HepG2 (cell line): ENCODE results near the gene NFKBIA. TPM values are rescaled to one million over a fixed set of nuclear protein-coding genes. Genes with fewer than 3 reads are reported as not detected.

Experiments used
- KDM2A ChIP-seq: sonication (generic); formaldehyde crosslinking; IDR thresholded peaks from 2 replicates; pipeline ENCODE4 v1.4.0; 2020; ENCODE audit warnings: low read depth, missing genetic modification reagents, borderline replicate concordance
- ZNF713 ChIP-seq: sonication (generic); formaldehyde crosslinking; IDR thresholded peaks from 2 replicates; pipeline ENCODE4 v1.4.0; 2020; ENCODE audit warnings: mild to moderate bottlenecking, missing genetic modification reagents
- ZNF724P ChIP-seq: sonication (generic); formaldehyde crosslinking; IDR thresholded peaks from 2 replicates; pipeline ENCODE4 v1.8.0; 2022; ENCODE audit warnings: missing genetic modification reagents, borderline replicate concordance
- ZSCAN12 ChIP-seq: sonication (generic); formaldehyde crosslinking; IDR thresholded peaks from 2 replicates; pipeline ENCODE4 v1.9.0; 2021; ENCODE audit warnings: mild to moderate bottlenecking, missing genetic modification reagents
- polyA plus RNA-seq, 8 experiments: library from polyadenylated mRNA; depleted of rRNA in 3 of 8; stranded (reverse) in 7 of 8; unstranded in 1 of 8; fragments of >200 nt; fragmentation: Illumina TruSeq in 4 of 8; extraction: Trizol in 4 of 8; gene quantifications; 2 replicates each; pipeline versions ENCODE4 v1.2.1 to v1.2.3, GENCODE V29; 2011 to 2016; ENCODE audit warnings: low read depth in 4 of 8, missing spikeins in 1 of 8, mixed read lengths in 1 of 8; ENCODE audit not compliant: insufficient read depth in 1 of 8
- total RNA-seq, 5 experiments: library from RNA; depleted of rRNA; stranded (reverse); fragments of >200 nt; fragmentation: Illumina TruSeq; extraction: Trizol; gene quantifications; 2 replicates each; pipeline ENCODE4 v1.2.3, GENCODE V29; 2016; ENCODE audit warnings: low read depth in 1 of 5
- TF ChIP-seq, protein P1 (sequence below): sonication (generic); formaldehyde crosslinking; IDR thresholded peaks from 2 replicates; pipeline ENCODE4 v1.4.0; 2020; ENCODE audit warnings: mild to moderate bottlenecking, missing genetic modification reagents
- TF ChIP-seq, protein P2 (sequence below): sonication (generic); formaldehyde crosslinking; IDR thresholded peaks from 2 replicates; pipeline ENCODE4 v1.8.0; 2022; ENCODE audit warnings: mild to moderate bottlenecking, missing genetic modification reagents, moderate library complexity
- TF ChIP-seq, protein P3 (sequence below): sonication (generic); formaldehyde crosslinking; IDR thresholded peaks from 2 replicates; pipeline ENCODE4 v1.4.0; 2020; ENCODE audit warnings: mild to moderate bottlenecking, missing genetic modification reagents

The NFKBIA gene
- total and polyA plus RNA-seq, 2 of the 13 experiments (the other 11 are each of a cell fraction or from before 2014, with no cell fraction given) = 197 to 319 TPM

DNA sequence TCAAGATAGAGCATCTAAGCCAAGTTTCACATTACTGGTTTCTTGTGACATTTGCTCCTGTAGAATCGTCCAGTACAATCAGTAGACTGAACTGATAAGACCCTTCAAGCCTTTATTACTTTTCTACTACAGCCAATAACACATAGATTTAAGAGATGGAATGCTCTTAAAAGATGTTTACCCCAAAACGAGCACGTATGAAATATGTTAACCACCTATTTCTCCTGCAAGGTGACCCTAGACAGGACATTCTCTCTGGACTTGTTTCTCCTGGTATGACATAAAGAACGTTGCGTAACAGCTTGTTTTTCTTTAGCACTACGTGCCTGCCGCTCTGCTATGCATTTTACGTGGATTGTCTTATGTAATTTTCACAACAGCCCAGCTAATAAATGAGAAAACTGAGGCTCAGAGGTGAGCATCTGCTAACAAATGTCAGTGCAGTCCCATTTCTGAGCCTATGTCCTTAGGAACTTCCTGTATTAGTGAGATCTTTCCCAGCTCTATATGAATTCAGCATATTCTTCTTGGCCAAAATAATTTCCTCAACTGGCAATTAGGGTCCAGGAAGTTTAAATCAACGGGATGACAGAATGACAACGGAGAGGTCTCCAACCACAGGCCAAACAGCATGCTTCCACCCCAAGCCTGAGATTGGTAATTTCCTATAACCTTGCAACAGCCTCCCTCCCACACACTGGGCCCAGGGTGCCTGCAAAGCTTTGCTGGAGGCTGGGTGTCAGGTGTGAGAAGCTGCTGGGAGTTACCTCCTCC lies 3.7 kb downstream of the NFKBIA start (continued):
- TF ChIP-seq, protein P1, sequence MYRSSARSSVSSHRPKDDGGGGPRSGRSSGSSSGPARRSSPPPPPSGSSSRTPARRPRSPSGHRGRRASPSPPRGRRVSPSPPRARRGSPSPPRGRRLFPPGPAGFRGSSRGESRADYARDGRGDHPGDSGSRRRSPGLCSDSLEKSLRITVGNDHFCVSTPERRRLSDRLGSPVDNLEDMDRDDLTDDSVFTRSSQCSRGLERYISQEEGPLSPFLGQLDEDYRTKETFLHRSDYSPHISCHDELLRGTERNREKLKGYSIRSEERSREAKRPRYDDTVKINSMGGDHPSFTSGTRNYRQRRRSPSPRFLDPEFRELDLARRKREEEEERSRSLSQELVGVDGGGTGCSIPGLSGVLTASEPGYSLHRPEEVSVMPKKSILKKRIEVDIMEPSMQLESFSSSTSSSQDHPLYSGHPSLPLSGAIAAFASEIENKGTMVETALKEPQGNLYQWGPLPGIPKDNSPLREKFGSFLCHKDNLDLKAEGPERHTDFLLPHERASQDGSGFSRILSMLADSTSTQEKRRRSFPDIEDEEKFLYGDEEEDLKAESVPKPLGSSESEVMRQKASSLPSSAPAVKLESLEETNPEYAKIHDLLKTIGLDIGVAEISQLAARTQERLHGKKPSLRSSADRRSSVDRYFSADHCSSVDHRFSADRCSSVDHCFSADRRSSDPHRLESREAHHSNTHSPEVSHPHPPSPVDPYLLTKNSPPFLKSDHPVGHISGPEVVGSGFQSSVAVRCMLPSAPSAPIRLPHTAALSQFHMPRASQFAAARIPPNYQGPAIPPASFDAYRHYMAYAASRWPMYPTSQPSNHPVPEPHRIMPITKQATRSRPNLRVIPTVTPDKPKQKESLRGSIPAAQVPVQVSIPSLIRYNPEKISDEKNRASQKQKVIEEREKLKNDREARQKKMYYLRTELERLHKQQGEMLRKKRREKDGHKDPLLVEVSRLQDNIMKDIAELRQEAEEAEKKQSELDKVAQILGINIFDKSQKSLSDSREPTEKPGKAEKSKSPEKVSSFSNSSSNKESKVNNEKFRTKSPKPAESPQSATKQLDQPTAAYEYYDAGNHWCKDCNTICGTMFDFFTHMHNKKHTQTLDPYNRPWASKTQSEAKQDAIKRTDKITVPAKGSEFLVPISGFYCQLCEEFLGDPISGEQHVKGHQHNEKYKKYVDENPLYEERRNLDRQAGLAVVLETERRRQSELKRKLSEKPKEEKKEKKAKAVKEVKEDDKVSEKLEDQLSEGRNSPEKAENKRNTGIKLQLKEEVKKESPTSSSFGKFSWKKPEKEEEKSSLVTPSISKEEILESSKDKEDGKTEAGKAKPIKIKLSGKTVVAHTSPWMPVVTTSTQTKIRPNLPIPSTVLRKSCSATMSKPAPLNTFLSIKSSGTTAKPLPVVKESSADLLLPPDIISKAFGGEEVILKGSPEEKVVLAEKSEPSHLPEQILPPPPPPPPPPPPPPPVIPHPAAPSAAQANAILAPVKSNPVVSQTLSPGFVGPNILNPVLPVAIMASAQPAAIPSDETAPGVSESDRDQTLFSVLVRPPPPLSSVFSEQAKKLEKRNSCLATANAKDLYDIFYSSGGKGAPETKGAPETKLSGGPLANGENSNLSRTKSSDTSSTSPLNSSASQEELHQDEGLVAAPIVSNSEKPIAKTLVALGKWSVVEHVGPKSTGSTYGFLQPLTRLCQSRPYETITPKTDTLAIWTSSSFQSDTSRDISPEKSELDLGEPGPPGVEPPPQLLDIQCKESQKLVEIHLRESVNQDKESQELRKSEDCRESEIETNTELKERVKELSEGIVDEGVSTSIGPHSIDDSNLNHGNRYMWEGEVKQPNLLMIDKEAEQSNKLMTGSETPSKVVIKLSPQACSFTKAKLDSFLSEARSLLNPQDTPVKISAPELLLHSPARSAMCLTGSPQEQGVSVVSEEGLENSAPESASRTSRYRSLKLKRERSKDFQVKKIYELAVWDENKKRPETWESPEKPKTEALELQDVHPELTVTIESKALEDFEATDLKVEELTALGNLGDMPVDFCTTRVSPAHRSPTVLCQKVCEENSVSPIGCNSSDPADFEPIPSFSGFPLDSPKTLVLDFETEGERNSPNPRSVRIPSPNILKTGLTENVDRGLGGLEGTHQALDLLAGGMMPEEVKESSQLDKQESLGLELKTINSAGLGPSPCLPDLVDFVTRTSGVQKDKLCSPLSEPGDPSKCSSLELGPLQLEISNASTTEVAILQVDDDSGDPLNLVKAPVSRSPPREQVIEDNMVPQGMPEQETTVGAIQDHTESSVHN (CRISPR knock-in tag) = peak; percentile 90; the same call in 1 of the 2 replicates
- TF ChIP-seq ZNF724P (CRISPR knock-in tag) (0 out of 2 replicates have a peak, but pooled peaks have one; percentile 52), ZSCAN12 (CRISPR knock-in tag) (no peak), KDM2A (CRISPR knock-in tag) (peak; percentile 51), ZNF713 (CRISPR knock-in tag) (0 out of 2 replicates have a peak, but pooled peaks have one; percentile 83)
- TF ChIP-seq, protein P2, sequence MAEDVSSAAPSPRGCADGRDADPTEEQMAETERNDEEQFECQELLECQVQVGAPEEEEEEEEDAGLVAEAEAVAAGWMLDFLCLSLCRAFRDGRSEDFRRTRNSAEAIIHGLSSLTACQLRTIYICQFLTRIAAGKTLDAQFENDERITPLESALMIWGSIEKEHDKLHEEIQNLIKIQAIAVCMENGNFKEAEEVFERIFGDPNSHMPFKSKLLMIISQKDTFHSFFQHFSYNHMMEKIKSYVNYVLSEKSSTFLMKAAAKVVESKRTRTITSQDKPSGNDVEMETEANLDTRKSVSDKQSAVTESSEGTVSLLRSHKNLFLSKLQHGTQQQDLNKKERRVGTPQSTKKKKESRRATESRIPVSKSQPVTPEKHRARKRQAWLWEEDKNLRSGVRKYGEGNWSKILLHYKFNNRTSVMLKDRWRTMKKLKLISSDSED (CRISPR knock-in tag) = no peak
- TF ChIP-seq, protein P3, sequence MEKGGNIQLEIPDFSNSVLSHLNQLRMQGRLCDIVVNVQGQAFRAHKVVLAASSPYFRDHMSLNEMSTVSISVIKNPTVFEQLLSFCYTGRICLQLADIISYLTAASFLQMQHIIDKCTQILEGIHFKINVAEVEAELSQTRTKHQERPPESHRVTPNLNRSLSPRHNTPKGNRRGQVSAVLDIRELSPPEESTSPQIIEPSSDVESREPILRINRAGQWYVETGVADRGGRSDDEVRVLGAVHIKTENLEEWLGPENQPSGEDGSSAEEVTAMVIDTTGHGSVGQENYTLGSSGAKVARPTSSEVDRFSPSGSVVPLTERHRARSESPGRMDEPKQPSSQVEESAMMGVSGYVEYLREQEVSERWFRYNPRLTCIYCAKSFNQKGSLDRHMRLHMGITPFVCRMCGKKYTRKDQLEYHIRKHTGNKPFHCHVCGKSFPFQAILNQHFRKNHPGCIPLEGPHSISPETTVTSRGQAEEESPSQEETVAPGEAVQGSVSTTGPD = 0 out of 2 replicates have a peak, but pooled peaks have one; percentile 63
